Esophagus (tissue), 2 donors: ENCODE measurements around the gene SLC5A3. TPM values are rescaled to one million over a fixed set of nuclear protein-coding genes. Genes with fewer than 3 reads are reported as not detected.

Source experiments
- H3K27ac ChIP-seq, 2 donors: one replicate each; pipeline ENCODE4 v1.5.1; 2013; ENCODE audit warnings: low read depth in 2 of 2, mild to moderate bottlenecking in 2 of 2, inconsistent platforms in 1 of 2, low read length in 1 of 2, moderate library complexity in 1 of 2
- H3K27me3 ChIP-seq, 2 donors: one replicate each; pipeline ENCODE4 v1.6.1; 2013; ENCODE audit warnings: low read length in 2 of 2, control low read depth in 1 of 2, mild to moderate bottlenecking in 1 of 2; ENCODE audit not compliant: insufficient read depth in 2 of 2, control insufficient read depth in 1 of 2
- H3K36me3 ChIP-seq, 2 donors: one replicate each; pipeline ENCODE4 v1.6.1; 2013; ENCODE audit warnings: low read length in 1 of 2; ENCODE audit not compliant: control insufficient read depth in 2 of 2, insufficient read depth in 2 of 2
- H3K4me1 ChIP-seq, 2 donors: one replicate each; pipeline ENCODE4 v1.6.1; 2013; ENCODE audit warnings: low read length in 1 of 2; ENCODE audit not compliant: control insufficient read depth in 2 of 2, insufficient read depth in 2 of 2
- H3K4me3 ChIP-seq, 2 donors: one replicate each; pipeline ENCODE4 v1.5.1; 2013; ENCODE audit warnings: low read length in 2 of 2, mild to moderate bottlenecking in 2 of 2, low read depth in 1 of 2, moderate library complexity in 1 of 2
- H3K9me3 ChIP-seq, 2 donors: one replicate each; pipeline ENCODE4 v1.6.1; 2013; ENCODE audit warnings: mild to moderate bottlenecking in 2 of 2, low read depth in 1 of 2, low read length in 1 of 2, moderate library complexity in 1 of 2; ENCODE audit not compliant: control insufficient read depth in 2 of 2, insufficient read depth in 1 of 2
- WGBS, 2 donors: extraction: QIAGEN DNeasy Blood & Tissue Kit; methylation state at CpG; one replicate each; pipeline ENCODE4 v1.1.7; 2013; 5-methylcytosine and 5-hydroxymethylcytosine counted together
- polyA plus RNA-seq, 2 donors: library from polyadenylated mRNA; stranded (reverse); fragments of 200-250 nt; gene quantifications; one replicate each; pipeline ENCODE4 v1.2.3, GENCODE V29; 2013
- donor health status: healthy with polysubstance abuse.
- donor health status: Bipolar disorder and iron deficiency.

SLC5A3 gene
- polyA plus RNA-seq, 2 donors, result 1.4 to 1.6 TPM

DNA sequence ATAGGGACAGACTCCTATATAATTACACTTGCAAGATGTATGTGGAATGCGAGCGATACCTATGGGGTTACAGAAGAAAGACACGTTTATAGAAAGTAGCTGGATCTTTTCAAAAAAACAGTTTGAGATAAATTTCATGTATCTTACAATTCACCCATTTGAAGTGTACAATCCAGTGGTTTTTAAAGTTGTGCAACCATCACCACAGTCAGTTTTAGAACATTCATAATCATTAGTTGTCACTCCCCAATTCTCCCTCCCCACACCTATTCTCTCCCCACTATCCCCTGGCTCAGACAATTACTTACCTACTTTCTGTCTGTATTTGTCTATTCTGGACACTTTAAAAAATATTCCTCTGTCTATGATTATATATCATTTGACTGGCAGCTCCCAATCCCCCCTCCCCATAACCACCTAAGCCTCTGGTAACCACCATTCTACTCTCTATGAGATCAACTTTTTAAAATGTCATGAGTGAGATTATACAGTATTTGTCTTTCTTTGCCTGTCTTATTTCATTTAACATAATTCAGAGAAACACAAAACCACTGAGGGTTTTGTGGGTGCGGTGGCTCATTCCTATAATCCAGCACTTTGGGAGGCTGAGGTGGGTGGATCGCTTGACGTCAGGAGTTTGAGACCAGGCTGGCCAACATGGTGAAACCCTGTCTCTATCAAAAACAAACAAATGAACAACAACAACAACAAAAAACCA, 39.1 kb downstream of the SLC5A3 start:
- H3K4me1 ChIP-seq, result peaks cover 0 to 2% of the 10 kb centered on the region in 2 donors
- H3K4me3 ChIP-seq, result no peak overlapping the region
- H3K27me3 ChIP-seq, result no peaks in the 10 kb centered on the region
- H3K27ac ChIP-seq, result no peak overlapping the region
- 93 to 95% methylated on average over 6 of the region's 6 CpGs for WGBS, 2 donors
- no peaks in the 10 kb centered on the region for H3K36me3 ChIP-seq
- H3K9me3 ChIP-seq, result no peaks in the 10 kb centered on the region

DNA sequence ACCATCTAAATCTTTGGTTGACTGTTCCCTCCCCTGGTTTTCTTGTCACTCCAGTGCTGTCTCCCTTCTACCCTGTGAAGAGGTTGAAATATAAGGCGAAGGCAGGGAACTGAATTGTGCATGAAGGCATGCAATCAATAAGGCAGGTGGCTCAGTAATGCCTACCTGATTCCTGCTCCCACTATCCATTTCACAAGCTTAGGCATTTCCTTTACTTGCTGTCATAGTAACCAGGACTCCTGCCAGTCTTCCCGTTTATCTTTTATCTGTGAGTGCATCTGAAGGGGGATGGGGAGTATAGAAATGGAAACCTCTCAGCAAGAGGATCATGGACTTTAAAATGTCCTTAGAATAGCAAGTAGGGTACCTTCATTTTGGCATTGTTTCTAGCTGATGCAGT, 40.5 kb downstream of the SLC5A3 start:
- Histone ChIP-seq H3K27ac (no peak overlapping the region), H3K36me3 (no peaks in the 10 kb centered on the region), H3K27me3 (no peaks in the 10 kb centered on the region), H3K4me1 (peaks cover 0 to 2% of the 10 kb centered on the region in 2 donors), H3K4me3 (no peak overlapping the region), H3K9me3 (no peaks in the 10 kb centered on the region)
- 39 to 50% methylated on average over 2 of the region's 2 CpGs for WGBS, 2 donors

DNA sequence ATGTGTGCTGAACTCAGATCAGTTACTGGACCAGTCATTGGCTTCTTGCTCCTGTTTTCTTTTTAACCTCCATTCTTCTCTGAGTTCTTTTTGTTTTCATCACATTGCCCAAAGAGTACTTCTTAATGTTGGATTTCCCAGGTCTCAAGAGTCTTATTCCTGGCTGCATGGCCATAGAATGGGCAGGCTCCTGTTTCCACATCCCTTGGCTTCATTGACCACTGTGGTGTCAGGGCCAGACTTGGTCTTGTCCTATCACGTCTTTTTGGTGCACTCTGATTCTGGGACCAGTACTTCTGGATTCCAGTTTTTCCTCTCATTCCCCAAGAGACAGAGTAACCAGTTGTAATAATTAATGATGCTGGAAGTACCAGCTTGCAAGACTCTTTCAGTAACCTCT, 41.8 kb downstream of the SLC5A3 start:
- no peaks in the 10 kb centered on the region for H3K9me3 ChIP-seq
- no peak overlapping the region for H3K4me3 ChIP-seq
- 56 to 67% methylated on average over 1 of the region's 1 CpG for WGBS, 2 donors
- H3K4me1 ChIP-seq, result peaks cover 0 to 2% of the 10 kb centered on the region in 2 donors
- H3K36me3 ChIP-seq, result no peaks in the 10 kb centered on the region
- H3K27ac ChIP-seq, result no peak overlapping the region
- no peaks in the 10 kb centered on the region for H3K27me3 ChIP-seq

- H3K4me1 ChIP-seq, result peaks cover 0 to 2% of the 10 kb centered on the region in 2 donors
- 93 to 94% methylated on average over 3 of the region's 3 CpGs for WGBS, 2 donors
- no peaks in the 10 kb centered on the region for H3K27me3 ChIP-seq
- H3K9me3 ChIP-seq, result no peaks in the 10 kb centered on the region
- H3K4me3 ChIP-seq, result no peak overlapping the region
- no peak overlapping the region for H3K27ac ChIP-seq
- no peaks in the 10 kb centered on the region for H3K36me3 ChIP-seq
Measured at GRCh38 chr21:34116569-34116968, 43.2 kb downstream of the SLC5A3 start.

GRCh38 chr21:34120867-34121266, 47.5 kb downstream of the SLC5A3 start:
- H3K4me1 ChIP-seq, result no peaks in the 10 kb centered on the region
- no peak overlapping the region for H3K4me3 ChIP-seq
- no peaks in the 10 kb centered on the region for H3K36me3 ChIP-seq
- H3K27me3 ChIP-seq, result no peaks in the 10 kb centered on the region
- H3K9me3 ChIP-seq, result no peaks in the 10 kb centered on the region
- 92 to 94% methylated on average over 2 of the region's 2 CpGs for WGBS, 2 donors
- no peak overlapping the region for H3K27ac ChIP-seq

DNA sequence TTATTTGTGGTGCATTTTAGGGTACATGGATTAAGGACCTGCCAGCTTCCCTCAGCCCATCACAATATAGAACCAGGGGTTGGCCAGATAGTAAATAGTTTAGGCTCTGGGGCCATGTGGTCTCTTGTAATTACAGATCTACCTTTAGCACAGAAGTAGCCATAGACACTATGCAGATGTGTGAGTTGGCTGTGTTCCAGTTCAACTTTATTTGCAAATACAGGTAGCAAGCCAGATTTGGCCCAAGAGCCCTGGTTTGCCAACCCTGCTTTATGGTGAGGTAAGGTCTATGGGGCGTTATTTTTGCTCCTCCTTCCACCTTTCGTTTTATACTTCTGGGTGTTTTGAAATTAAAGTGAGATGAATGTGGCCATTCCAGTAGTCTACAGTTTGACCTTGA, 48.7 kb downstream of the SLC5A3 start:
- 85 to 92% methylated on average over 2 of the region's 2 CpGs for WGBS, 2 donors

More for the DNA sequence above, 48.7 kb downstream of the SLC5A3 start:
- H3K36me3 ChIP-seq, result peaks cover 2 to 3% of the 10 kb centered on the region in 2 donors
- no peaks in the 10 kb centered on the region for H3K9me3 ChIP-seq
- H3K4me1 ChIP-seq, result no peaks in the 10 kb centered on the region
- no peak overlapping the region for H3K27ac ChIP-seq
- H3K27me3 ChIP-seq, result no peaks in the 10 kb centered on the region
- no peak overlapping the region for H3K4me3 ChIP-seq

Other genes starting within 250 kb of the SLC5A3 start
- gene ATP5PO, start 157.8 kb upstream of the SLC5A3 start, polyA plus RNA-seq, result 100 to 1,000 TPM; 246 to 329 TPM
- gene MRPS6, start within 50 bp of the SLC5A3 start, polyA plus RNA-seq, result 10 to 100 TPM; 24.3 to 37.8 TPM